ENCODE results near the gene SPAG6.

SPAG6 gene

DNA sequence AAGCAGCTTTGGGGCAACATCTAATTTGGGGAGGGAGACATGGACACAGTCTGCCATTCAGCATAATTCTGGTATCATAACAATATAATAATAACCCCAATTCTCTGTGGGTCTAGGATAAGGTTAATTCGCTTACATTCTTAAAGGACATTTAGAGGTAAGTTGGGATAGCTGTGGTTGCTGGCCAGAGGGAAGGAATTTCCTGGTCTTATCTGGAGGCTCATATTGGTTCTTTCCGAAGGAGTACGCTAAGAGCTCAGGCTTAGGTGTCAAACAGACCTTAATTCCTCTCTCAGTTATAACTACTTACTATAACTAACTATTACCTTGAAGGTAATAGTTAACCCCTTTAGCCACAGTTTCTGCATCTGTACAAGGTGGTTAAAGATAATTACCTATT, 68.8 kb downstream of the SPAG6 start:
- DNase-seq (ENCODE audit: low read depth): no peak
- TF ChIP-seq POLR2A (IDR thresholded peaks at IDR 0.05; ENCODE audit: extremely low read depth, insufficient read length) (no peak), MYC (IDR thresholded peaks at IDR 0.05; ENCODE audit: low read depth, low read length) (no peak), CTCF (IDR thresholded peaks at IDR 0.05; ENCODE audit: low read depth, low read length) (no peak)
- TF ChIP-seq, protein P1, sequence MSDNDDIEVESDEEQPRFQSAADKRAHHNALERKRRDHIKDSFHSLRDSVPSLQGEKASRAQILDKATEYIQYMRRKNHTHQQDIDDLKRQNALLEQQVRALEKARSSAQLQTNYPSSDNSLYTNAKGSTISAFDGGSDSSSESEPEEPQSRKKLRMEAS (IDR thresholded peaks at IDR 0.05; ENCODE audit: low read depth, low read length): no peak
- H3K4me3 ChIP-seq (ENCODE audit: low read depth, low read length): no peak overlapping the region

- TF ChIP-seq CTCF (IDR thresholded peaks at IDR 0.05; ENCODE audit: low read depth, low read length) (no peak), MYC (IDR thresholded peaks at IDR 0.05; ENCODE audit: low read depth, low read length) (no peak), POLR2A (IDR thresholded peaks at IDR 0.05; ENCODE audit: extremely low read depth, insufficient read length) (no peak)
- TF ChIP-seq, protein P1 (IDR thresholded peaks at IDR 0.05; ENCODE audit: low read depth, low read length): no peak
- H3K4me3 ChIP-seq (ENCODE audit: low read depth, low read length): no peak overlapping the region
- no peak for DNase-seq (ENCODE audit: low read depth)
Observed at GRCh38 chr10:22415072-22415471, 69.8 kb downstream of the SPAG6 start.

GRCh38 chr10:22417736-22418268, 72.5 kb downstream of the SPAG6 start:
- no peak for DNase-seq (ENCODE audit: low read depth)
- no peak overlapping the region for H3K4me3 ChIP-seq (ENCODE audit: low read depth, low read length)
- TF ChIP-seq CTCF (IDR thresholded peaks at IDR 0.05; ENCODE audit: low read depth, low read length): no peak
- no peak for TF ChIP-seq MYC (IDR thresholded peaks at IDR 0.05; ENCODE audit: low read depth, low read length)
- TF ChIP-seq, protein P1 (IDR thresholded peaks at IDR 0.05; ENCODE audit: low read depth, low read length): no peak
- no peak for TF ChIP-seq POLR2A (IDR thresholded peaks at IDR 0.05; ENCODE audit: extremely low read depth, insufficient read length)

DNA sequence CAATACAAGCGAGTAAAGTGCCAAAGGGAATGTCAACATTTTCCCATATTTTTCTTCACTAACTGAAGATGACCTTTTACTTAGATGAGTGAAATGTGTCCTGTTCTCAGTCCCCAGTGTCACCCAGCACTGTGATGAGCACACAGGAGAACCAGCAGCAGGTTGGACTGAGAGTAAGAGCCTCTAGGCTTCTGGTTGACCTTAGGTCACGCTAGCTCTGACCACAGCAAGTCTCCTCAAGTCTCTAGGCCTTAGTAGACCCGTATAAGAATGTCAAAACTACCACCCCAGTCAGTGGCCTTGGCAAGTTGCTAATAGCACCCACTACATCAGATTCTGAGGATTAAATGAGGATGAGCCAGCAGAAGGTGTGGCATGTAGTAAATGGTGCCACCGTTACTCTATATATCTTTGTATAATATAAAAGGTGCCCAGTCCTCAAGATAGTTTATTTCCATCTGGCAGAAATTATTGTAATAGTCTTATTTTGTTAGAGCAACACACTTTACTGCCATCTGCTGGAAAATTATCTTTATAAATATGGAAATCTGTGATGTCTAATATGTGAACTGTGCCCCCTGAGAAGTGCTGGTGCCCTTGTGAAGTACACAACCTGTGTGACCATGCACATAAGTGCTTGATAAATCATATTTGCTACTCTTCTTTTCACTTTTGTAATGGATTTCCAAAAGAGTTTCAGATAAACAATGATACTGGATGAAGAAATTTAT, 75.7 kb downstream of the SPAG6 start:
- DNase-seq (ENCODE audit: low read depth): peak; percentile 11

DNA sequence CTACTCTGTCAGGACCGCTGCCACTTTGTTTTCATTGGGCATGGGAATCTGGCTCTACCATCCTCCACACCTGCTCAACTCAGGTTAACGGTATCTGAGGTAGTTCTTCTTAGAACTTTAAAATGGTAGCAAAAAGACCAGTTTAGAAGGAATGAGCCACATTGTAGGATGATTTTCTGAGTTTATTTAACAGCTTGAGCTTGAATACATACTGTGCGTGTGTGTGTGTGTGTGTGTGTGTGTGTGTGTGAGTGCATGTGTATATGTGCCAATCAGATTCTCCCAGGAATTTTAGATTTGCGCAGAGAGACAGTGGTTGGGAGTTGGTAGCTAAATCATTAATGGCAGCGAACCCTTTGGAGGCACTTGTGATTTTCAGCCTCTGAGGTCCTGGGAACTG, 81.4 kb downstream of the SPAG6 start:
- TF ChIP-seq, protein P1 (IDR thresholded peaks at IDR 0.05; ENCODE audit: low read depth, low read length): no peak
- TF ChIP-seq POLR2A (IDR thresholded peaks at IDR 0.05; ENCODE audit: extremely low read depth, insufficient read length): no peak
- TF ChIP-seq CTCF (IDR thresholded peaks at IDR 0.05; ENCODE audit: low read depth, low read length): no peak
- H3K4me3 ChIP-seq (ENCODE audit: low read depth, low read length): no peak overlapping the region
- DNase-seq (ENCODE audit: low read depth): no peak

More for the DNA sequence above, 75.7 kb downstream of the SPAG6 start:
- TF ChIP-seq MYC (IDR thresholded peaks at IDR 0.05; ENCODE audit: low read depth, low read length) (no peak), CTCF (IDR thresholded peaks at IDR 0.05; ENCODE audit: low read depth, low read length) (no peak)
- TF ChIP-seq, protein P1 (IDR thresholded peaks at IDR 0.05; ENCODE audit: low read depth, low read length): no peak
- no peak overlapping the region for H3K4me3 ChIP-seq (ENCODE audit: low read depth, low read length)
